ENCODE data around the gene MDN1. TPM values are rescaled to one million over a fixed set of nuclear protein-coding genes. Genes with fewer than 3 reads are reported as not detected.

The MDN1 gene
- total and polyA plus RNA-seq, 2 of the 13 experiments (the other 11 are each of a cell fraction or from before 2014, with no cell fraction given) = 18.8 to 52.9 TPM

- FAIRE-seq (no peak), ATAC-seq (no peak), DNase-seq (ENCODE audit: low spot score) (no peak)
- Histone ChIP-seq H3K79me2 (ENCODE audit: insufficient read depth, low read length) (no peaks in the 10 kb centered on the region), H3K4me3 (replicated peaks in 1 of 3; ENCODE audit: insufficient read depth in 1 of 3, low read depth in 2 of 3, low read length in 3 of 3) (no peak overlapping the region), H3K4me1 (ENCODE audit: insufficient read depth, low read length) (peaks cover 15% of the 10 kb centered on the region), H2AFZ (ENCODE audit: low read length) (no peak overlapping the region), H3K27me3 (ENCODE audit: control insufficient read depth in 1 of 2, insufficient read depth in 2 of 2, low read length in 2 of 2) (no peaks in the 10 kb centered on the region), H3K9ac (ENCODE audit: insufficient read depth, low read depth, low read length) (no peak overlapping the region), H3K4me2 (ENCODE audit: low read depth, low read length) (no peak overlapping the region), H3K36me3 (replicated peaks in 1 of 2; ENCODE audit: control insufficient read depth in 1 of 2, insufficient read depth in 2 of 2, low read length in 2 of 2) (peaks cover 18 to 63% of the 10 kb centered on the region in 2 experiments), H3K27ac (ENCODE audit: extremely low read length, insufficient read depth, low read length) (no peak overlapping the region), H4K20me1 (ENCODE audit: insufficient read depth, low read length) (no peaks in the 10 kb centered on the region), H3K9me3 (ENCODE audit: low read length) (no peaks in the 10 kb centered on the region)
- 95% methylated on average over 1 of the region's 1 CpG for WGBS (ENCODE audit: low lambda C conversion rate)
- BruUV-seq (replicated peaks) = no TSS peak
- no peak for TF ChIP-seq ZBTB7A (CRISPR knock-in tag; IDR thresholded peaks at IDR 0.05)
- TF ChIP-seq ARID4A (CRISPR knock-in tag; IDR thresholded peaks at IDR 0.05; ENCODE audit: borderline replicate concordance) = 0 out of 2 replicates have a peak, but pooled peaks have one; percentile 19
- POLR2A ChIA-PET = no interaction called here
- intact Hi-C loops (cut with micrococcal nuclease; ENCODE audit: unreplicated experiment) = loop anchor here (5.0 kb wide), 1 partner anchor 85 kb away; no protein-coding TSS in a partner anchor
- CTCF ChIA-PET (ENCODE audit: low intra/inter-chr PET ratio, low total read pairs) = no interaction called here
- in situ Hi-C loops (cut with HindIII; ENCODE audit: extremely low pct_ligation_motif_present, low pct_unique_long_range_greater_than_20kb) = no loop called here
These were observed 111.8 kb downstream of the MDN1 start for GRCh38 chr6:89707766-89708165.

- Histone ChIP-seq H3K36me3 (replicated peaks in 1 of 2; ENCODE audit: control insufficient read depth in 1 of 2, insufficient read depth in 2 of 2, low read length in 2 of 2) (peaks cover 14 to 64% of the 10 kb centered on the region in 2 experiments), H3K79me2 (ENCODE audit: insufficient read depth, low read length) (no peaks in the 10 kb centered on the region), H3K4me3 (replicated peaks in 1 of 3; ENCODE audit: insufficient read depth in 1 of 3, low read depth in 2 of 3, low read length in 3 of 3) (no peak overlapping the region), H2AFZ (ENCODE audit: low read length) (no peak overlapping the region), H3K9me3 (ENCODE audit: low read length) (no peaks in the 10 kb centered on the region), H3K9ac (ENCODE audit: insufficient read depth, low read depth, low read length) (no peak overlapping the region), H3K27me3 (ENCODE audit: control insufficient read depth in 1 of 2, insufficient read depth in 2 of 2, low read length in 2 of 2) (no peaks in the 10 kb centered on the region), H3K4me2 (ENCODE audit: low read depth, low read length) (no peak overlapping the region), H3K27ac (ENCODE audit: extremely low read length, insufficient read depth, low read length) (no peak overlapping the region), H3K4me1 (ENCODE audit: insufficient read depth, low read length) (peaks cover 15% of the 10 kb centered on the region), H4K20me1 (ENCODE audit: insufficient read depth, low read length) (no peaks in the 10 kb centered on the region)
- ATAC-seq (no peak), DNase-seq (ENCODE audit: low spot score) (no peak), FAIRE-seq (no peak)
- no TSS peak for BruUV-seq (replicated peaks)
- ChIA-PET CTCF (ENCODE audit: low intra/inter-chr PET ratio, low total read pairs) (no interaction called here), POLR2A (no interaction called here)
- intact Hi-C loops (cut with micrococcal nuclease; ENCODE audit: unreplicated experiment) (loop anchor here (5.0 kb wide), 1 partner anchor 86 kb away; no protein-coding TSS in a partner anchor), in situ Hi-C loops (cut with HindIII; ENCODE audit: extremely low pct_ligation_motif_present, low pct_unique_long_range_greater_than_20kb) (no loop called here)
- TF ChIP-seq ESRRA (CRISPR knock-in tag; IDR thresholded peaks at IDR 0.05; ENCODE audit: low read depth) (no peak), ZNF550 (CRISPR knock-in tag; IDR thresholded peaks at IDR 0.05; ENCODE audit: borderline replicate concordance) (no peak), ZNF17 (CRISPR knock-in tag; IDR thresholded peaks at IDR 0.05) (no peak), ZBTB25 (CRISPR knock-in tag; IDR thresholded peaks at IDR 0.05) (no peak), ZZZ3 (CRISPR knock-in tag; IDR thresholded peaks at IDR 0.05; ENCODE audit: borderline replicate concordance) (no peak), NFIC (IDR thresholded peaks at IDR 0.05; ENCODE audit: low read length) (no peak), ZBED4 (CRISPR knock-in tag; IDR thresholded peaks at IDR 0.05; ENCODE audit: borderline replicate concordance) (no peak)
These were observed 113.5 kb downstream of the MDN1 start for GRCh38 chr6:89706121-89706520.

All from HepG2 (cell line).